8988T (cell line): ENCODE results near the gene KCNQ2.
A peak's percentile ranks its signal among the peaks of the same experiment; 100 is the strongest.

Source experiments
- DNase-seq: peaks from one replicate; pipeline ENCODE4 v3.0.0; 2011

Gene KCNQ2

GRCh38 chr20:63400486-63401210 is 71.8 kb downstream of the KCNQ2 start:
- no peak for DNase-seq

GRCh38 chr20:63399596-63400375 is 72.7 kb downstream of the KCNQ2 start:
- DNase-seq, result no peak

- DNase-seq, result no peak
Measured at GRCh38 chr20:63398744-63399514, 73.5 kb downstream of the KCNQ2 start.

- DNase-seq, result no peak
Measured at GRCh38 chr20:63397946-63398450, 74.5 kb downstream of the KCNQ2 start.

- DNase-seq, result no peak
Measured at GRCh38 chr20:63397155-63397843, 75.2 kb downstream of the KCNQ2 start.

- DNase-seq, result no peak
Measured at GRCh38 chr20:63396300-63396699, 76.2 kb downstream of the KCNQ2 start.

GRCh38 chr20:63395723-63396122 is 76.7 kb downstream of the KCNQ2 start:
- DNase-seq, result no peak

GRCh38 chr20:63394920-63395455 is 77.5 kb downstream of the KCNQ2 start:
- DNase-seq, result no peak

- no peak for DNase-seq
Measured at GRCh38 chr20:63394069-63394919, 78.2 kb downstream of the KCNQ2 start.

- no peak for DNase-seq
Measured at GRCh38 chr20:63393566-63393965, 78.9 kb downstream of the KCNQ2 start.

- DNase-seq, result no peak
Measured at GRCh38 chr20:63392465-63393365, 79.7 kb downstream of the KCNQ2 start.

- DNase-seq, result no peak
Measured at GRCh38 chr20:63387917-63388316, 84.5 kb downstream of the KCNQ2 start.

GRCh38 chr20:63387393-63387792 is 85.1 kb downstream of the KCNQ2 start:
- DNase-seq, result no peak

- DNase-seq, result no peak
Measured at GRCh38 chr20:63386491-63386890, 86.0 kb downstream of the KCNQ2 start.

GRCh38 chr20:63385819-63386218 is 86.6 kb downstream of the KCNQ2 start:
- no peak for DNase-seq

- DNase-seq, result no peak
Measured at GRCh38 chr20:63384336-63384735, 88.1 kb downstream of the KCNQ2 start.

GRCh38 chr20:63383556-63383955 is 88.9 kb downstream of the KCNQ2 start:
- DNase-seq, result no peak

- no peak for DNase-seq
Measured at GRCh38 chr20:63382551-63383300, 89.7 kb downstream of the KCNQ2 start.

- DNase-seq, result peak; percentile 94
Measured at GRCh38 chr20:63381781-63382431, 90.5 kb downstream of the KCNQ2 start.
